NCI-H1417 (cell line): ENCODE data around the gene PRTFDC1.
"Not testable (repeated sequence)": the region's sequence is repeated elsewhere in the genome, so short reads cannot be mapped to it uniquely, and the experiment has no call there.

ENCODE experiments used
- DNase-seq, 3 experiments: peaks; one replicate each; lab custom pipeline; 2025; lab: John Stamatoyannopoulos, UW

The PRTFDC1 gene

DNA sequence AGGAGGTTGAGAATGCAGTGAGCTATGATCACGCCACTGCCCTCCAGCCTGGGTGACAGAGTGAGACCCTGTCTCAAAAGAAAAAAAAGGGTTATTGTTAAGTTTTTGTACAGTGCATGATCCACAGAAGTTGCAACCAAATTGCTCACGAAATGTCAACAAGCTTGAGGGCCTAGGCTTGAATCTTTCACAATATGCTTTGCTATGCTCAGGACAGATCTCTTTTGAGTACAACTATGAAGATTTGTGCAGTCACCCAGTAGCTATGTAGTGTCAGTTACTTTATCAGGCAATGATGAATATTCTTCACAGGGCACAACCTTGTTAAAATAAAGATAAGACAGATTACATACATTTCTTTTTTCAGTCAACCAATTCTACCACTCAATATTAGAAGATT, 109.2 kb downstream of the PRTFDC1 start:
- DNase-seq, result no peak

GRCh38 chr10:24842856-24843255, 109.5 kb downstream of the PRTFDC1 start:
- no peak for DNase-seq

GRCh38 chr10:24841530-24841929, 110.9 kb downstream of the PRTFDC1 start:
- no peak for DNase-seq

DNA sequence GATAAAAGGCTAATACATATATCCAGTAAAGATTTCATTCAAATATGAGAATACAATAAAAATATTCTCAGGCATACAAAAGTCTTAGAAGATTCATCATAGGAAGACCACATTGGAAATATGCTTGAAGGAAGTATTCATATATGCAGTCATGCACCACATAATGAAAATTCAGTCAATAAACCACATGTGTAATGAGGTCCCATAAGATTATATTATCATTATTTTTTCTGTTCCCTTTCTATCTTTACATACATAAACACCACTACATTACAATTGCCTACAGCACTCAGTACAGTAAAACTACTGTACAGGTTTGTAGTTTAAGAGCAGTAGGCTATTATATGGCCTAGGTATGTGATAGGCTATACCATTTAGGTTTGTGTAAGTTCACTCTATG, 111.6 kb downstream of the PRTFDC1 start:
- DNase-seq, result no peak

DNA sequence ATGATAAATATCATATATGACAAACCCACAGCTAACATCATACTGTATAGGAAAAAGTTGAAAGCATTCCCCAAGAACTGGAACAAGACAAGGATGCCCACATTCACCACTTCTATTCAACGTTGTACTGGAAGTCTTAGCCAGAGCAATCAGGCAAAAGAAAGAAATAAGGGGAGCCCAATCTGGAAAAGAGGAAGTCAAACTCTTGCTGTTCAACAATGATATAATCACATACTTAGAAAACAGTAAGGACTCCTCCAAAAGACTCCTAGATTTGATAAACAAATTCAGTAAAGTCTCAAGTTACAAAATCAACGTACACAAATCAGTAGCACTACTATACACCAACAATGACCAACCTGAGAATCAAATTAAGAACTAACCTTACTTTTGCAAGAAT, 114.6 kb downstream of the PRTFDC1 start:
- DNase-seq, result not testable (repeated sequence)

GRCh38 chr10:24834869-24835268, 117.5 kb downstream of the PRTFDC1 start:
- no peak for DNase-seq

- no peak for DNase-seq
Observed at GRCh38 chr10:24826009-24826408, 126.4 kb downstream of the PRTFDC1 start.

- DNase-seq, result no peak
Observed at GRCh38 chr10:24825551-24825950, 126.9 kb downstream of the PRTFDC1 start.

GRCh38 chr10:24824536-24824935, 127.9 kb downstream of the PRTFDC1 start:
- DNase-seq, result no peak

- no peak for DNase-seq
Observed at GRCh38 chr10:24824124-24824523, 128.3 kb downstream of the PRTFDC1 start.

DNA sequence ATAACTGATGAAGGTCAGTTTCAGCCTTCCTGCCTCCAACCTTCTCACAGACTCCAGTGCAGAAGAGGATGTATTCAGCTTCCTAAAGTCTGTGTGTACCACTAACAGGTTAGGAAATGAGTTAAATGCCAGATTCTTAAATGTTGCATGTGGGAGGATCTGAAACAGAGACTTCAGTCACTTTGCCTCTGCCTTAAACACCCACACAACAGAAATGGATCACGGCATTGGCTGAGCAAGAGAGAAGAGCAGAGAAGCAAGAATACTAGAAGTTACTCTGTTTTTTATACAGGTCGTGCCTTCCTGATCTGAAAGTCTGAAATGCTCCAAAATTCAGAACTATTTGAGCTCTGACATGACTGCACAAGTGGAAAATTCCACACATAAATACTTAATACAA, 129.8 kb downstream of the PRTFDC1 start:
- DNase-seq, result no peak

DNA sequence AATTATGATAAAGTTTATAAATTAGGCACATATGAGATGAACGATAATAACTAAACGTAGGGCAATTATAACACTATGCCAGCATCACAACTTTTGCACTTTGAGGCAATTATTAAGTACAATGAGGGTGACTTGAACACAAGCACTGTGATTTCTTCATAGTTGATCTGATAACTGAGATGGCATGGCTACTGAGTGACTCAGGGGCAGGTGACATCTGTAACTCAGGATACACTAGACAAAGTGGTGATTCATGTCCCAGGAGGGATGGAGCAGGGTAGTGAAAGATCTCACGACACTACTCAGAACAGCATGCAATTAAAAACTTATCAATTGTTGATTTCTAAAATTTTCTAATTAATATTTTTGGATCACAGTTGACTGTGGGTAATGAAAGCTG, 130.4 kb downstream of the PRTFDC1 start:
- DNase-seq, result no peak

GRCh38 chr10:24816868-24817396, 135.5 kb downstream of the PRTFDC1 start:
- no peak for DNase-seq

- DNase-seq, result no peak
Observed at GRCh38 chr10:24814568-24815313, 137.7 kb downstream of the PRTFDC1 start.

- no peak for DNase-seq
Observed at GRCh38 chr10:24813856-24814255, 138.6 kb downstream of the PRTFDC1 start.

DNA sequence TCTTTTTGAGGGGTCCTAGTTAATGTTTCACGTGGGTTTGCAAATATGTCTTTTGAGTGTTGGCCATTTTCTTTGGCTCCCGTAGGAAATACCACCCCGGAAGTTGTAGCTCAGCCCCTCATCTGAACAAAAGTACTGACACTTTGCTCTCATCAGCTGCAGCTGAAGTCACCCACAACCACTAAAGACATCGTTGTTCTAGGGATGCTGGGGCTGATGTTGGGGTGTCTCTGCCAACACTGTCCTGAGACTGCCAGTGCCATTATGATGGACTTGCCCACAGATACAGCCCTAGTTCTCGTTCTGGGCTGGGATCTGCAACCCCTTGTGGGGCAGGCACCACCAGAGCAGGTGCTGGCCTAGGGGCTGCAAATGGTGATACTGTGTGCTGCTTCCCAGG, 146.1 kb downstream of the PRTFDC1 start:
- no peak for DNase-seq

DNA sequence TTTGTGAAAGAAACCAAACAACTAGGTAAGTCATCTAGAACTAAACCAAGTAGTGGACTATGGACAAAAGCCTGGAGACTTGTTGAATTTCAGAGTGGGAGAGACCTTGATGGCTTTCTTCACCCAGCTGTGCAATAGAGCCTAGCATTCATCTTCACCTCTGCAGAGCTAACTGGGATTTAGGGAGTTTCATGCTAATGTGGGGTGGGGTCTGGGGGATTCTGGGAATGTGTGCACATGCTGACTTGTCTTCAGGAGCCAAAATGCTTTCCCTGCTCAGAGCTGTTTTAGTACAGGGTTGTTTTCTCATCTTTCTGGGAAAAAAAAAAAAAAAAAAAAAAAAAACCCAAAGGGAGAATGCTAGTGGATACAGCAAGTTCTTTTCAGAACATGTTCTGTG, 147.4 kb downstream of the PRTFDC1 start:
- DNase-seq, result no peak

DNA sequence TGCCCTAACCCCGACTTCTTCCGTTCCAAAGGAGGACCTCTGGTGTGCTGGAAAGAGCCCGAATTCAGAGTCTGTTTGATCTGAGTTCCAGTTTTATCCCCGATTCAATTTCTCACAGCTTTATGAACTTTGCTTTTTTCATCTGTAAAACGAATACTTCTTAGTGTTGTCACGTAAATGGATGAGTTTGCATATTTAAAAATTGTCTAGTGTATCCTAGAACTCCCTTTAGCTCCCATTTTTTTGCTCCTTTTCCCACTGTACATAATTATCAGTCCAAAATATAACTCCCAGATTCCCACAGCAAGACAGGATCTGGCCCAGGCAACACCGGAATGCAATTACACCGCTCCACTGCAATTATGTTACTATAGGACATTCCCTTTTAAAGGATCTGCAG, 148.0 kb downstream of the PRTFDC1 start:
- DNase-seq, result no peak

DNA sequence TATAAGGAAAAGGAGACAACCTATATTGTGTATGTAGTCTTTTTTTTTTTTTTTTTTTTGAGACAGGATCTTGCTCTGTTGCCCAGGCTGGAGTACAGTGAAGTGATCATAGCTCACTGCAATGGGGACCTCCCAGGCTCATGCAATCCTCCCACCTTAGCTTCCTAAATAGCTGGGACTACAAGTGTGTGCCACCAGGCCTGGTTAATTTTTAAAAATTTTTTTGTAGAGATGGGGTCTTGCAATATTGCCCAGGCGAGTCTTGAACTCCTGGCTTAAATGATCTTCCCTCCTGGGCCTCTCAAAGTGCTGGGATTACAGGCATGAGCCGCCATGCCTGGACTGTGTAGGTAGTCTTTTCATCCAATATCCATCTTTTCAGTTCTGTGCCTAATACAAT, 150.0 kb downstream of the PRTFDC1 start:
- no peak for DNase-seq

DNA sequence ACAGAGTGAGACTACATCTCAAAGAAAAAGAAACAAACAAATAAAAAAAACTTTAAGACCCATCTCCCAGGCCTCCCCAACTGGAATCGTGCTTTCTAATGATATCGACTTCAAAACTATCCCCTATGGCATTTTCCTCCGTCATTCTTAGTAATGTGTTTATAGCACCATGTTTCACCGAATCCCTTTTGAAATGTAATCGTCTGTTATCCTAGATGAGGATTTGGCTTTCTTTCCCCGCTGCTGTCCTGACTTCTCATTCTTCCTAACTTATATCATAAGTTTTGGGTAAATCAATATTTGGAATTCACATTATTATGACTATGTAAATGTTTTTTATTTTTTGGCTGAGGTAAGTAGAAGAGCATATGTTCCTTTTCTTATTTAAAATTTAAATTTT, 151.5 kb downstream of the PRTFDC1 start:
- DNase-seq, result no peak
